ENCODE data around the gene PDS5A.

DNA sequence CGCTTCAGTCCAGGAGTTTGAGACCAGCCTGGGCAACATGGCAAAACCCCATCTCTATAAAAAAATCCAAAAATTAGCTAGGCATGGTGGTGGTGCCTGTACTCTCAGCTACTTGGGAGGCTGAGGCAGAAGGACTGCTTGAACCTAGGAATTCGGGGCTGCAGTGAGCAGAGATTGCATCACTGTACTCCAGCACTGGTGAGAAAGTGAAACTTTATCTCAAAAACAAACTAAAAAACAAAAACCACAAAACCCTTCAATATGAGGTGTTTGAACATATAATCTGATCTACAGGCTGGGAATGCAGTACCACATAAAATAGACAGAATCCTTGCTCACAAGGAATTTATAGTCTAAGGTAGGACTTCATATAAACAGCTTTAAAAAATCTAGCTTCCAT lies 103.9 kb downstream of the PDS5A start:
- TF ChIP-seq, protein P1, sequence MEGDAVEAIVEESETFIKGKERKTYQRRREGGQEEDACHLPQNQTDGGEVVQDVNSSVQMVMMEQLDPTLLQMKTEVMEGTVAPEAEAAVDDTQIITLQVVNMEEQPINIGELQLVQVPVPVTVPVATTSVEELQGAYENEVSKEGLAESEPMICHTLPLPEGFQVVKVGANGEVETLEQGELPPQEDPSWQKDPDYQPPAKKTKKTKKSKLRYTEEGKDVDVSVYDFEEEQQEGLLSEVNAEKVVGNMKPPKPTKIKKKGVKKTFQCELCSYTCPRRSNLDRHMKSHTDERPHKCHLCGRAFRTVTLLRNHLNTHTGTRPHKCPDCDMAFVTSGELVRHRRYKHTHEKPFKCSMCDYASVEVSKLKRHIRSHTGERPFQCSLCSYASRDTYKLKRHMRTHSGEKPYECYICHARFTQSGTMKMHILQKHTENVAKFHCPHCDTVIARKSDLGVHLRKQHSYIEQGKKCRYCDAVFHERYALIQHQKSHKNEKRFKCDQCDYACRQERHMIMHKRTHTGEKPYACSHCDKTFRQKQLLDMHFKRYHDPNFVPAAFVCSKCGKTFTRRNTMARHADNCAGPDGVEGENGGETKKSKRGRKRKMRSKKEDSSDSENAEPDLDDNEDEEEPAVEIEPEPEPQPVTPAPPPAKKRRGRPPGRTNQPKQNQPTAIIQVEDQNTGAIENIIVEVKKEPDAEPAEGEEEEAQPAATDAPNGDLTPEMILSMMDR (tag by site-specific recombination; IDR thresholded peaks at IDR 0.05), result no peak
- TF ChIP-seq ZNF768 (tag by site-specific recombination; IDR thresholded peaks at IDR 0.05) (no peak), ZNF791 (tag by site-specific recombination; IDR thresholded peaks at IDR 0.05) (no peak), ZNF394 (tag by site-specific recombination; IDR thresholded peaks at IDR 0.05; ENCODE audit: borderline replicate concordance) (no peak)
